ENCODE measurements around the gene ZNF672. TPM values are rescaled to one million over a fixed set of nuclear protein-coding genes. Genes with fewer than 3 reads are reported as not detected.

ZNF672 gene
- total RNA-seq, 4 donors from 2014 or later: 15.0 to 34.3 (median 24.0) TPM

DNA sequence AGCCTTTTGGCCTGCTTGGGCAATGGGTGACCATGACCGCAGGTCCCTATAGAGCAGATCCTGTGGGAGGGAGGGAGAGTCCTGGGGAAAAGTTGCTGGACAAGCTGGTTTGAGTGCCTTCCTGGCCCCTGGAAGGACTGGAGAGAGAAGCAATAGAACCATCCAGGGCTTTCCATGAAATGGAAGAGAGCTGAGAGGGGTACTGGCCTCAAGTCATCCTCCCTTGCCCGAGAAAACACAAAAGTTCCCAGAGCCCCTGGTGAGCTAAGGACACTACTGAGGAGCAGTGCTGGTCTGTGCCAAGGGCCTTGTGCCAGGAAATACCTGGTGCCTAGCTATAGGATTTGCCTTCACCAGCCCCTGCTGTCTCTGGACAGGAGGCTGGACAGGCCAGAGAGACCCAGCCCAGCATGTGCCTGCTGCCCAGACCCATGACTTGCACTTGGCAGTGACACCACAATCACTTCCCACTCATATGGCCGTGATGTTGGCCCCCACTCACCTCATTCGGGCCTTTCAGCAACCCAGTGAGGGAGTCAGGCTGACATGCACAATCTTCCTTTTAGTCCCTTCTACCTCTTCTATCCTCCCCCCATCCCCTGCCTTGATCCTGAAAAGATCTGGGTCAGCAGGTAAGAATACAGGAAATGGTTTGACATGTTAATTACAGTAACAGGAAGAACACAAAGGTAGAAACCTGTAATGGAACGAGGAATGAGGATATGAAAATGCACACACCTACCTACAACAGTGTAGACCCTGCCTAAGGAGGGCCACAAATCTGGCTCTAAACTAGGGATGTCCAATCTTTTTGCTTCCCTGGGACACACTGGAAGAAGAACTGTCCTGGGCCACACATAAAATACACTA lies 19.3 kb upstream of the ZNF672 start:
- intact Hi-C loops (cut with DNase I; ENCODE audit: low total_unique reads): no loop called here
- TF ChIP-seq POLR2A (IDR thresholded peaks at IDR 0.05): no peak
- TF ChIP-seq, protein P1, sequence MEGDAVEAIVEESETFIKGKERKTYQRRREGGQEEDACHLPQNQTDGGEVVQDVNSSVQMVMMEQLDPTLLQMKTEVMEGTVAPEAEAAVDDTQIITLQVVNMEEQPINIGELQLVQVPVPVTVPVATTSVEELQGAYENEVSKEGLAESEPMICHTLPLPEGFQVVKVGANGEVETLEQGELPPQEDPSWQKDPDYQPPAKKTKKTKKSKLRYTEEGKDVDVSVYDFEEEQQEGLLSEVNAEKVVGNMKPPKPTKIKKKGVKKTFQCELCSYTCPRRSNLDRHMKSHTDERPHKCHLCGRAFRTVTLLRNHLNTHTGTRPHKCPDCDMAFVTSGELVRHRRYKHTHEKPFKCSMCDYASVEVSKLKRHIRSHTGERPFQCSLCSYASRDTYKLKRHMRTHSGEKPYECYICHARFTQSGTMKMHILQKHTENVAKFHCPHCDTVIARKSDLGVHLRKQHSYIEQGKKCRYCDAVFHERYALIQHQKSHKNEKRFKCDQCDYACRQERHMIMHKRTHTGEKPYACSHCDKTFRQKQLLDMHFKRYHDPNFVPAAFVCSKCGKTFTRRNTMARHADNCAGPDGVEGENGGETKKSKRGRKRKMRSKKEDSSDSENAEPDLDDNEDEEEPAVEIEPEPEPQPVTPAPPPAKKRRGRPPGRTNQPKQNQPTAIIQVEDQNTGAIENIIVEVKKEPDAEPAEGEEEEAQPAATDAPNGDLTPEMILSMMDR (IDR thresholded peaks at IDR 0.05): no peak
- H3K4me1 ChIP-seq: peaks cover 0 to 9% of the 10 kb centered on the region in 2 donors
- H3K36me3 ChIP-seq: no peaks in the 10 kb centered on the region
- H3K27me3 ChIP-seq: no peaks in the 10 kb centered on the region
- H3K9me3 ChIP-seq: no peaks in the 10 kb centered on the region
- DNase-seq: no peak
- no peak overlapping the region for H3K4me3 ChIP-seq
- H3K27ac ChIP-seq: no peak overlapping the region

GRCh38 chr1:248820041-248820585 lies 17.9 kb upstream of the ZNF672 start:
- no peak for DNase-seq
- H3K4me1 ChIP-seq: peaks cover 0 to 22% of the 10 kb centered on the region in 2 donors
- no peaks in the 10 kb centered on the region for H3K36me3 ChIP-seq
- no peak overlapping the region for H3K4me3 ChIP-seq
- H3K27me3 ChIP-seq: no peaks in the 10 kb centered on the region
- H3K27ac ChIP-seq: no peak overlapping the region
- no peaks in the 10 kb centered on the region for H3K9me3 ChIP-seq
- intact Hi-C loops (cut with DNase I; ENCODE audit: low total_unique reads): no loop called here
- TF ChIP-seq, protein P1 (IDR thresholded peaks at IDR 0.05): no peak
- TF ChIP-seq POLR2A (IDR thresholded peaks at IDR 0.05): no peak

GRCh38 chr1:248821101-248821500 lies 16.9 kb upstream of the ZNF672 start:
- no peaks in the 10 kb centered on the region for H3K36me3 ChIP-seq
- DNase-seq: no peak

GRCh38 chr1:248821641-248822040 lies 16.4 kb upstream of the ZNF672 start:
- intact Hi-C loops (cut with DNase I; ENCODE audit: low total_unique reads): no loop called here
- H3K27me3 ChIP-seq: no peaks in the 10 kb centered on the region
- H3K27ac ChIP-seq: no peak overlapping the region
- no peak overlapping the region for H3K4me3 ChIP-seq
- no peaks in the 10 kb centered on the region for H3K36me3 ChIP-seq
- no peak for TF ChIP-seq POLR2A (IDR thresholded peaks at IDR 0.05)
- TF ChIP-seq, protein P1 (IDR thresholded peaks at IDR 0.05): no peak
- H3K4me1 ChIP-seq: peaks cover 0 to 24% of the 10 kb centered on the region in 2 donors
- DNase-seq: no peak
- H3K9me3 ChIP-seq: no peaks in the 10 kb centered on the region

More at GRCh38 chr1:248821101-248821500, 16.9 kb upstream of the ZNF672 start:
- TF ChIP-seq POLR2A (IDR thresholded peaks at IDR 0.05): no peak
- TF ChIP-seq, protein P1 (IDR thresholded peaks at IDR 0.05): no peak
- intact Hi-C loops (cut with DNase I; ENCODE audit: low total_unique reads): no loop called here
- H3K4me1 ChIP-seq: peaks cover 0 to 24% of the 10 kb centered on the region in 2 donors
- no peaks in the 10 kb centered on the region for H3K9me3 ChIP-seq
- no peaks in the 10 kb centered on the region for H3K27me3 ChIP-seq
- no peak overlapping the region for H3K4me3 ChIP-seq
- no peak overlapping the region for H3K27ac ChIP-seq

Data from uterus (tissue), 4 donors.